IPS-11a (cell line): ENCODE measurements around the gene XYLT1.

Source experiments
- H3K4me3 ChIP-seq: one replicate; pipeline ENCODE4 v1.5.1; 2013; ENCODE audit warnings: low read depth, low read length, control low read depth

Gene XYLT1

GRCh38 chr16:17362183-17362582 is 108.6 kb downstream of the XYLT1 start:
- H3K4me3 ChIP-seq = no peak overlapping the region

- no peak overlapping the region for H3K4me3 ChIP-seq
Observed at GRCh38 chr16:17360693-17361122, 110.1 kb downstream of the XYLT1 start.

- no peak overlapping the region for H3K4me3 ChIP-seq
Observed at GRCh38 chr16:17359788-17360390, 110.9 kb downstream of the XYLT1 start.

GRCh38 chr16:17358846-17359245 is 111.9 kb downstream of the XYLT1 start:
- H3K4me3 ChIP-seq = no peak overlapping the region

GRCh38 chr16:17358355-17358754 is 112.4 kb downstream of the XYLT1 start:
- H3K4me3 ChIP-seq = no peak overlapping the region

GRCh38 chr16:17357307-17358062 is 113.3 kb downstream of the XYLT1 start:
- no peak overlapping the region for H3K4me3 ChIP-seq

GRCh38 chr16:17356243-17356933 is 114.4 kb downstream of the XYLT1 start:
- H3K4me3 ChIP-seq = no peak overlapping the region

- no peak overlapping the region for H3K4me3 ChIP-seq
Observed at GRCh38 chr16:17354685-17355084, 116.1 kb downstream of the XYLT1 start.

GRCh38 chr16:17354141-17354601 is 116.6 kb downstream of the XYLT1 start:
- no peak overlapping the region for H3K4me3 ChIP-seq

- no peak overlapping the region for H3K4me3 ChIP-seq
Observed at GRCh38 chr16:17353561-17353960, 117.2 kb downstream of the XYLT1 start.

GRCh38 chr16:17351441-17352035 is 119.2 kb downstream of the XYLT1 start:
- no peak overlapping the region for H3K4me3 ChIP-seq

GRCh38 chr16:17350207-17350606 is 120.6 kb downstream of the XYLT1 start:
- H3K4me3 ChIP-seq = no peak overlapping the region

- no peak overlapping the region for H3K4me3 ChIP-seq
Observed at GRCh38 chr16:17348826-17349225, 121.9 kb downstream of the XYLT1 start.

- H3K4me3 ChIP-seq = no peak overlapping the region
Observed at GRCh38 chr16:17348042-17348783, 122.5 kb downstream of the XYLT1 start.

- no peak overlapping the region for H3K4me3 ChIP-seq
Observed at GRCh38 chr16:17347624-17348023, 123.1 kb downstream of the XYLT1 start.

- no peak overlapping the region for H3K4me3 ChIP-seq
Observed at GRCh38 chr16:17346621-17347569, 123.9 kb downstream of the XYLT1 start.

GRCh38 chr16:17345043-17345442 is 125.7 kb downstream of the XYLT1 start:
- H3K4me3 ChIP-seq = no peak overlapping the region

GRCh38 chr16:17343728-17344127 is 127.0 kb downstream of the XYLT1 start:
- H3K4me3 ChIP-seq = no peak overlapping the region

- no peak overlapping the region for H3K4me3 ChIP-seq
Observed at GRCh38 chr16:17343028-17343427, 127.7 kb downstream of the XYLT1 start.

- H3K4me3 ChIP-seq = no peak overlapping the region
Observed at GRCh38 chr16:17342031-17342430, 128.7 kb downstream of the XYLT1 start.
